Stimulated activated CD4-positive, alpha-beta T cell treated with anti-CD3 and anti-CD28 coated beads, Interleukin-2, amount 100 ng/mL, for 48 hours (primary cell): ENCODE results near the gene RNU1-1.
"Not testable (repeated sequence)": the region's sequence is repeated elsewhere in the genome, so short reads cannot be mapped to it uniquely, and the experiment has no call there.

Experiments used
- DNase-seq, 2 donors: peaks; one replicate each; pipeline ENCODE4 v3.0.0-alpha.2; 2020

Gene RNU1-1

DNA sequence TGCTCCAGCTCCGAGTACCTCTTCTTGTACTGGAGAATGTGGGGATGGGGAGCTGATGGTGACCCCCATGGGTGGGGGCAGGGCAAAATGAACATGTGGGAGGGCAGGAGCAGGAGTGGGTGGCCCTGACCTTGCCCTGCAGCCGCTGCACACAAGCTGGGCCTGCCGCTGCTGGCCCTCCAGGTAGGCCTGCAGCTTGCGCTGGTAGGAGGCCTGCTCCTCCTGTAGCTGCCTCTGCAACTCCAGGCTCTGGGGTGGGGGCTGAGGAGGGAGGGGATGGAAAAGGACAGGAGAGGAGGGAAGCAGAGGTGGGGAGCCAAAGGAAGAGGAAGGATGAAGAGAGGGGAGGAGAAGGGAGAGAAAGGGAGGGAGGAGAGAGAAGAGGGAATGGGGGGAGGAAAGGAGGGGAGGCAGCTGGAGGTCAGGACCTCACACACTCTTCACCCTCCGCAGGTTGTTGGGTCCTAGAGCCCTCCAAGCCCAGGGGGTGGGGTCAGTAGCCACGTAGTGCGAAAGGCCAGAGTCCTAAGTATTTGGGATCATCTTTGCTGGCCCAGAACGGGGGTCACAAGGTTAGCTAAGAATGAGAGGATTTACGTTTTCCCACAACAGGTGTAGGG lies 22.9 kb downstream of the RNU1-1 start:
- DNase-seq: no peak

DNA sequence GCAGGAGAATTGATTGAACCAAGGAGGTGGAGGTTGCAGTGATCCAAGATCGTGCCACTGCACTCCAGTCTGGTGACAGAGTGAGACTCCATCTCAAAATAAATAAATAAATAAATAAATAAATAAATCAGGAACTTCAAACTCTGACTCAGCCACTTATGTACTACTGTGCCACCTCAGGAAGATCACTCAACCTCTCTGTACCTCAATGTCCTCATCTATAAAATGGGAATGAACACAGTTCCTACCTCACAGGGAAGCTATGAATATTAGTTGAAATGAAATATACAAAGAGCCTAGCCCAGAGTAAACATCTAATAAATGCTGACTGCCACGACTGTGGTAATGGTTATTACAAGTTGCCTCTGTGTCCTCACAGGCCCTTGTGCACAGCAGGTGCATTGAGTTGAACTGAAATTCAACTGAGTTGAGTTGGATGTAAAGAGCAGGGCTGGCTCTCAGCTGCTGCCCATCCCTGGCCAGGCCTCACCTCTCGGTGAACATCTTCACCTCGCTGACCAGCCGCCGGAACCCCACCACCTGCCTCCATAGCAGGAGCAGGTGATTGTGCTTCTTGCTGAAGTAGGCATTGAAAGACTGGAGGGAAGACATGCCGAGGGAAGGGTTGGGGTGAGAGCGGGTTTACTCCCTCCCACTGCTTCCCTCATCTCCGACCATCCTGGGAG lies 24.7 kb downstream of the RNU1-1 start:
- DNase-seq: not testable (repeated sequence)

DNA sequence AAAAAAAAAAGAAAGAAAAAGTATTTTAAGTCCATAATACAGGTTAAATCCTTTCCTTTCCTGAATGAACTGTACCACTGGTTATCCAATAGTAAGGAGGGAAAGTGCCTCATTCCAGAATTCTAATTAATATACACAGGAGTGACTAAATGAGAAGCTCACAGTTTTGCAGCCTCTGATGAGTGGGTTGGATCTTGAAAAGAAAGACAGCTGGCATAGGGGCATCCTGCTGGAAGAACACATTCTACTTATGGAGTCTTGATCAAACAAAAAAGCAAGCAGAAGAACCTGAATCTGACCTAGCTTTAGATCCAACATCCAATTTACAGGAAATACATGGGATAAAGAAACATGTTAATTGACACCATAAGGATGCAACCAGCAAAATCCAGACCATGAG lies 27.1 kb downstream of the RNU1-1 start:
- DNase-seq: not testable (repeated sequence)

DNA sequence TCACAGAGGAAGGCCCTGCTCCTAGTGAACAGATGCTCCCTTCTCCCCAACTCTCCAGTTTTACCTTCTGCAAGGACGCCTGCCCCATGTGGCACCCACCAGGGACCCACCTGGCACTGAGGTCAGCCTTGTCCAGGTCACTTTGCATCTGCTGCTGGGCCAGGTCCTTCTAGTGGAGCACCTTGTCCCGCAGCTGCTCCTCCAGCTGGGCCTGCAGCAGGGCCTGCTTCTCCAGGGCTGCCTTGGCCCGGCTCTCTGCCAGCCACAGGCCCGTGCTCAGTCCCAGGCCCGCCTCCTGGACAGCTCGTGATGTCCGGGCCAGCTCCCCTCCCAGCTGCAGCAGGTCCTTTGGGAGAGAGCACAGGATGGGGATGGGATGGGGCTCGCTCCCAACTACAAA lies 27.8 kb downstream of the RNU1-1 start:
- DNase-seq: not testable (repeated sequence)

DNA sequence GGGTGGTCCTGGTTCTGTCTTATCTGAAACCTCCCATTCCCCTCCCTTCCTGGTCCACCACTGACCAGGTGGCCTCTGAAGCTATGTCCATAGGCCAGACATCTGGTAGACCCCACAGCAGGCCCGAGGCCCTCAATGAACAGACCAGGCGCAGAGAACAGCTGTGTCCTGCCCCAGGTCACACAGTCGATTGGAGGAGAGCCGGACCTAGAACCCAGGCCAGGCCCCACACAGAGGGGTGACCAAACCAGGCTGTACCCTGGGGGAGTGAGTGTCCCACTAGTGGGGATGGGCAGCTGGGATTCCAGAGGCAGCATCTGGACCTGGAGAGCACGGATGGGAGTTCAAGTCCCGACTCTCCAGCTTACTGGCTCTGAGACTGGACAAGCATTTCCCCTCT lies 29.2 kb downstream of the RNU1-1 start:
- DNase-seq: no peak

DNA sequence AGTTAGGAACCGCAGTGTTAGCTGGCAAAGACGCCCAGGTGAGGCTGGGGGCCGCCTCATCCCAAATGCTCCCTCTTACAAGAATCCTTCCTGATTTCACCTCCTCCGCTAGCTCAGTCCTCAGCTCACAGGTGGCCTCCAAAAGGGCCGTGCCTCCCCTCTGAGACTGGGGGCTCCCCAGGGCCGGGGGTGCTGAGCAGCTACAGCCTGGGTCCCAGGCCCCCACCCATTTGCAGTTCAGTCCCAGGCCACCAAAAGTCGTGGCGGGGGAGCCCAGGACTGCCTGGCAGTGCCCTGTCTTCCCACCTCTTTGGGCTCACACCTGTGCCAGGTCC lies 29.6 kb downstream of the RNU1-1 start:
- DNase-seq: no peak

DNA sequence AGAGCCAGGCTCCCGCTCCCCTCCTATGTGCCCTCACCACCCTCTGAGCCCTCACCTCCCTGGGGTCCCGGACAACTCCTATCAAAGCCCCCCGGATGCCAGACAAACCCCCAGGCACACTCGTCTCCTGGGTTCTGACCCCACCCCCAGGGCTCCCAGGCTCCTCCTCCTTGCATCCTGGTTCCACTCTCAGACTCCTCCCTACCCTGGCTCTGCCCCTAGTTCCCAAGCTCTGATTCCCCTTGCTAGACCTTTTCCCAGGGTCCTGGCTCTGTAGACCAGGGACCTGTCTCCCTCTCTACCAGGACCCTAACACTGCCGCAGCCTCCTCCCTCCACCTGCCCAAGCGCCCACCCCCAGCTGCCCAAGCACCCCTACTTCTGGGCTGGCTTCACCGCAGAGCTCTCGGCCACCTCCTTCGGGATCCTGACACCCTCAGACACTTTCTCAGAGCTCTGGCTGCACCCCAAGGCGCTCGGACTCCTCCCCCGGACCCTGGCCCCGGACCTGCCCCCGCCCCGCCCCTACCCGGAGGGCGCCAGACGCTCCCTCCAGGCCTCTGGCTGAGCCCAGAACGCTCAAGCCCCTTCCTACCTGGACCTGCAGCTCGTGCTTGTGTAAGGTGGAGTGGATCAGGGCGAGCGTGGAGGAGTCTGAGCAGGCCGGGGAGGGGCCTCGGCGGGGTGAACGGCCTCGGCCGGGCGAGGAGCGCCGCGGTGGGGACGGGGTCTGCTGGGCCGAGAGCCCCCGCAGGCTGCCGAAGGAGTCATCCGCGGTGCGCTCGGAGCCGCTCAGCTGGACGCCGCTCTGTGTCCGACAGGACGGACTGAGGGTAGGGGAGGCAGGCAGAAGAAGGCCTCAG lies 30.2 kb downstream of the RNU1-1 start:
- DNase-seq: not testable (repeated sequence)

DNA sequence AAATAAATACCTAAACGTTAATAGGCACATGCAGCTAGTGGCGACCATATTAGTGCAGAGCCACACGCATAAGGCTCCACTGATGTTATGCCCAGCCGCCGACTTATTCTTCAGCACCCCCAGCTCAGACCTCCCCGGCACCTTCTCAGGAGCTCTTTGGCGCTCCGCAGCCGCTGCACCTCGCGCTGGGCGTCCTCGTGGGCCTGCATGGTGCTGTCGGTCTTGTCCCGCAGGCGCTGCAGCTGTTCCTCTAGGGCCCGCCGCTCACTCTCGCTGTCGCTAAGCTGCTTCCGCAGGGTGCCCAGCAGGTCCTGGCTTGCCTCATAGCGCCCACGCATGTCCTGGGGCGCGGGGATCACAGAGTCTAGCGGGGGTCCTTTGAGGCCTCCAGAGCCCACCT lies 30.9 kb downstream of the RNU1-1 start:
- not testable (repeated sequence) for DNase-seq

DNA sequence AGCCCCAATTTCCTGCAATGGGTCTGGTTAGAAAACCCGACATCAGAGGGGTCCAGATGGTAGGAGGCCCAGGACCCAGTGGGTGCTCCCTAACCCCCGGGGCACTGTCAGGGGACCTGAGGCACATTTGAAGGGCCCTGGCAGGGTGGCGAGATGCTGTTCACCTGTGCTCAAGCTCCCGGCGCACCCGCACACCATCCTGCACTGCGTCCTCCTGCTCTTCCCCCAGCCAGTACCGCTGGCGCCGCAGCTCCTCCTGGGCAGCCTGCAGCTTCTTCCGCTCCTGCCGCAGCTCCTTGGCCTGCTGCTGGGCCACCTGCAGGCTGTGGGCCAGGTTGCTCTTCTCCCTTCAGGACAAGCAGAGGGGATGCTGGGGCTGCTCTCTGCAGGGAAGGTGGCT lies 36.0 kb downstream of the RNU1-1 start:
- DNase-seq: no peak

DNA sequence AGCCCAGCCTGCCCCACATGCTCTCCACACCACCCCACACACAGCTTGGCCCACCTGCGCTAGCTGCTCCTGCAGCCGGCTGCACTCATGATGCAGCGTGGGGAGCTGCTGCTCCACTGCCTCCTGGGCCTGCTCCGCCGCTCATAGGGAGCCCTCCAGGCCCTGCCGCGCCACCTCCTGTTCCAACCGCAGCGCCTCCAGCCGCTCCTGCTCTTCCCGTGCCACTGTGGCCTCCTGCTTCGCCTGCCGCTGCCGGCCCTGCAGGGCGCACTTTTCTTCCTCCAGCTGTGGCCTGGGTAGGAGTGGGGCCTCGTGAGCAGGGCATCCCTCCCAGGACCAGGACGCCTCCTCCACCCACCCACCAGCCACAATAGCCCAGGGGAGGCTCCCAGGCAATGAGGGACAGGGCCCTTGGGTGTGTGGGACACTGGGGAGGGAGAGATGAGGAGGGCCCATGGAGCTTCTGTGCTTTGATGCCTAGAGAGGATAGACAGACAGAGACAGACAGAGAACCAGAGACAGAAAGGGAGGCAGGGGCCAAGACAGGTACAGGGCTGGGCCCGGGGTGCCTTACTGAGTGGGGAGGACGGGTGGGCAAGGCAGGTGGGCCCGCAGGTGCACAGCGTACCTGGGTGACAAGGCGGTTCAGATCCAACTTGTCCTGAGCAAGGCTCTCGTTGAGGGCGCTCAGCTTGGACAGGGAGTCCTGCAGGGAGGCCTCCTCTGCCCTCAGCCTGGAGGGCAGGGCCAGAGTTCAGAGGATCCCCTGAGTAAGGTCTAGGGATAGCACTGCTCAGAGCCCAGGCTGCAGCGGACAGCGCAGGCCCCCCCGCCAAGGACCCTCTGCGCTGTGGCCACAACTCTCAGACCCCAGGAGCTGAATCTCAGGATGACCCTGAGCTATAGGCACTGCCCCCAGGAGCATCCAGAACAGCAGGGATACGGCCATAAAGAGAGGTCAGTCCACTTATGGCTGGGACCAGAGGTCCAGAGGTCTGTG lies 38.0 kb downstream of the RNU1-1 start:
- not testable (repeated sequence) for DNase-seq

DNA sequence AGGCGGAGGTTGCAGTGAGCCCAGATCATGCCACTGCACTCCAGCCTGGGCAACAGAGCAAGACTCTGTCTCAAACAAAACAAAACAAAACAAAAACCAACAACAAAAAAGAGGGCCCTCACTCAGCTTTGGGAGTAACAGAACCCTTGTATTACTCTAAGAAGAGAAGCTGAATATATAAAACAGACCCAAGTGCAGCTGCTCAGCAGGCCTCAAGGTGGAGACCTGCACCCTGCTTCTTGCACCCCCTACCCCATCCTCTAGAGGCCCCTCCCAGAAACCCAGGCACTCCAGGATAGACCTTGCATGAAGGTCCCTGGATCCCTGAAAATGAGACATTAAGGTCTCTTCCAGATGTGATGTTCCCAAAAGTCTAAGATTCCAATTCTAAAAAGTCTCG lies 39.2 kb downstream of the RNU1-1 start:
- not testable (repeated sequence) for DNase-seq

DNA sequence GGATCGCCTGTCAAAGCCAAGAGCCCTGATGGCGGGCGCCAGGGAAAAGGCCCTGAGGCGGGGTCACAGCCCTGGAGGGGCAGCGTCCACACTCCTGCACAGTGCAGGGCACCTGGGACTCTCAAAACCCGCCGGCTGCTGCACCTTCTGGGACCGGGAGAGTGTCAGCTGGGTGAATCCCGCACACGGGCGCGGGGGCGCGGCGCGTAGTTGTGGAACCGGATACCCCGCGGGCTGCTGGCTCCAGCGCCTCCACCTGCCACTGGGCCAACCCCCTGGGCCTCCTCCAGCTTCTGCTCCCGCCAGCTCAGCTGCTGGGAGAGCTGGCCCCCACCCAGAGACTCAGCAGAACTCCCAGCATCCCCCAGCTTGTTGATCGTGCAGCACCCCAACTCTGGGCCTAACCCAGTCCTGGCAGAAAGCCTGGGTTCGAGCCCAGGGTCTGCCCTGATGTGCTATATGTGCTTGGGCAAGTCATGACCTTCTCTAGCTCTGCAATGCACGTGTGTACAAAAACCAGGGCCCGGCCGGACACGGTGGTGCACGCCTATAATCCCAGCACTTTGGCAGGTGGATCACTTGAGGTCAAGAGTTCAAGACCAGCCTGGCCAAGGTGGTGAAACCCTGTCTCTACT lies 39.8 kb downstream of the RNU1-1 start:
- DNase-seq: no peak

DNA sequence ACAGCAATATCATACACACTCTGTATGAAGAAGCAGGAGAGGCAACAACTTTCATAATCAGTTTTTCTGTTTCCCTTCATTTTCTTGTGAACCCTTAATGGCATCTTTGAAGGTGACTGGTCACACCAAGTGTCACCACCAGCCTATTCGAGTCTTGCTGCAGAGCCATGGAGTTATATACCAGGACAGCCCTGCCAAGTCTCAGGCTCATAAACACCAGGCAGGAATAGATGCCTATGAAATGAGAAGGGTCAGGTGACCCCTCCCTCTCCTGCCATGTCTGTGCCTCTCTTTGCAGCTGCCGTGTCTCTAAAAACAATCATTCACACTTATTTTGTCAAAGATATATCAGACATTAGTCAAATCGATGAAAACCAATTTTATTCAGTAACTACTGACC lies 45.5 kb downstream of the RNU1-1 start:
- DNase-seq: no peak

DNA sequence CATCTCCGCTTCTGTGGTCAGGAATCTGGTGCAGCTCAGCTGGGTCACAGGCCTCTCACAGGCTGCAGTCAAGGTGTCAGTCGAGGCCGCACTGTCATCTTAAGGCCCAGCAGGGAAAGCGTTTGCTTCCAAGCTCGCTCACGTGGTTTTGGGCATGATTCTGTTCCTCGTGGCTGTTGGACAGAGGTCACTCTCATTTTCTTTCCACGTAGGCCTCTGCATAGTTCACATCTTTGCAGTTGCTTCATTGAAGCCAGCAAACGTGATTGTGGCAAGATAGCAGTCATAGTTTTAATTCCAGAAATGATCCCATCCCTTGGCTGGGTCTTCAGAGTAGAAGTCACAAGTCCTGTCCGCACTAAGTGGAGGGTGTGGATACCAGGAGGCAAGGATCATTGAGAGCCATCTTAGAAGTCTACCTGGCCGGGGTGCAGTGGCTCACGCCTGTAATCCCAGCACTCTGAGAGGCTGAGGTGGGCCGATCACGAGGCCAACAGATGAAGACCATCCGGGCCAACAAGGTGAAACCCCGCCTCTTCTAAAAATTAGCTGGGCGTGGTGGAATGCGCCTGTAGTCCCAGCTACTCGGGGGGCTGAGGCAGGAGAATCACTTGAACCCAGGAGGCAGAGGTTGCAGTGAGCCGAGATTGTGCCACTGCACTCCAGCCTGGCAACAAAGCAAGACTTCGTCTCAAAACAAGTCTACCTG lies 49.0 kb downstream of the RNU1-1 start:
- no peak for DNase-seq
